ENCODE measurements around the gene EXOC4.

EXOC4 gene

GRCh38 chr7:133504825-133505224 is 251.9 kb downstream of the EXOC4 start:
- peak; percentile 24 for DNase-seq

GRCh38 chr7:133509822-133510221 is 256.9 kb downstream of the EXOC4 start:
- no peak for DNase-seq

DNA sequence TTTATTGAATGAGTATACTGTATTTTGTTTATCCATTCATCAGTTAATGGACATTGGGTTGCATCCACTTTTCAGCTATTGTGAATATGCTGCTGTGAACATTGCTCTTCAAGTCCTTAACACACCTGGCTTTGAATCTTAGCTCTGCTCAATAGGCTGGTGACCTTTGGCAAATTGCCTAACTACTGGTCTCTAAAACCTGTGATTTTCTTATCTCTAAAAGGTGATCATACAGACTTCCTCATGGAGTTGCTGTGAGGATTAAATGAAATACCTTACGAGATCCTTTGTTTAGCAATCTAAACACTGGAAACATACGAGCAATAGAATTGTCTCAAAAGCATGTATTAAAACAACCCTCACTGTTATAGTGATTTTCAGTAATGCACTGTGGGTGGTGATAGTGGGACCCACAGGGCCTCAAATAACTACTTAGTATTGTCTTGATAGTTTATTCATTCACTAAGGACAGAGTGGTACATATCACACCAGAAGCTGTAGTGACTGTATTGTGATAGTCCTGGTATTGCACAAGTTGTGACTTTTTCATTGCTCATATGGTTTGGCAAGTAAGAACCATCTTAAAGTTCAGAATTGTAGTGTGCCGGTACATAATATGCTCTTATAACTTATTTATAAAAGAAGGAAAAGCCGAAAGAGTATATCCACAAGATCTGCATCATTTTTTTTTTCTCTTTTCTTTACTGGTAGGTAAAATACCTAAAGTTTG is 257.6 kb downstream of the EXOC4 start:
- DNase-seq: peak; percentile 19

DNA sequence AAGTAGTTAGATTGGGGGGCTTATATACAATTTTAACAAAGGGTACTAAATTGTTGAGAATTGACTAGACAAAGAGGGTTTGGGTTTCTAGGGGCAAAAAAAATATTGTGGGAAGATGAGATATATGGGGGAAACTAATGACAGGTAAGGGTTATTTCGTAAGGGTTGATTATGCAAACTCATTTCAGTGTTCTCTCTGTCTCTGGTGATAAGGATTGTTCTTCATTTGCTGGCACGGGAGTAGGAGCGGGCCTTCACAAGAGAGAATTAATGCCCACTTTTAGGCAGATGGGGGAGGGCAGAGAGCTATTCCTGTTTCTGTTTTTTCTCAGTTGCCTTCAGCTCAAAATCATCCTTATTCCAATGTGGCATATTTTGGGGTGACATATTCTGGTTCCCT is 258.4 kb downstream of the EXOC4 start:
- no peak for DNase-seq

DNA sequence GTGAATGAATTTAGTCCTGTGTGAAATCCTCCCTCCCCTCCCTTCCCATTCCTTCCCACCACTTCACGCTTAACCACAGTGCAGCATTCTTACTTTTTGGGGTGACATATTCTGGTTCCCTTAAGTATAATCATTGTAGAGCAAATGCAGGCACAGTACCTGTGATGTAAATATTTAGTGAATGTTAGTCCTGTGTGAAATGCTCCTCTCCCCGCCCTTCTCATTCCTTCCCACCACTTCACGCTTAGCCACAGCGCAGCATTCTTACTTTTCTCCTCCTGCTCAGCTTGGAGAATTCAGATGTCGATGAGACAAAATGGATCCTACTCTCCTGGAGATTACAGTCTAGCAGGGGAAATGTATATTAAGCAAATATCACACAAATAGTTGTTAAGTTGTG is 258.8 kb downstream of the EXOC4 start:
- no peak for DNase-seq

DNA sequence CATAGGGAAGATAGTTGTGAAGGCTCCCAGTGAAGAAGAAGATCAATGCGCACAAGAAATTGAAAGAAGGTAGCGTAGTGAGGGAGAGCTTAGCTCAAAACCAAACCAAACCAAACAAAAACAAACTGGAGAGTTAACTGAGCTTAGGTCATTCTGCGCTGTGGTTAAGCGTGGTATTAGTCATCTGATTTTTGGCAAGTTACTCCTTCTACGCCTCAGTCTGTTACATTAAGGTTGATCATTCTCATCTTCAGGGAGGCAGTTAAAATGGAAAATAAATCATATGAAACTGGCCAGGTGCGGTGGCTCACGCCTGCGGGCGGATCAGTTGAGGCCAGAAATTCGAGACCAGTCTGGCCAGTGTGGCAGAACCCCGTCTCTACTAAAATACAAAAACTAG is 259.7 kb downstream of the EXOC4 start:
- DNase-seq: peak; percentile 83

DNA sequence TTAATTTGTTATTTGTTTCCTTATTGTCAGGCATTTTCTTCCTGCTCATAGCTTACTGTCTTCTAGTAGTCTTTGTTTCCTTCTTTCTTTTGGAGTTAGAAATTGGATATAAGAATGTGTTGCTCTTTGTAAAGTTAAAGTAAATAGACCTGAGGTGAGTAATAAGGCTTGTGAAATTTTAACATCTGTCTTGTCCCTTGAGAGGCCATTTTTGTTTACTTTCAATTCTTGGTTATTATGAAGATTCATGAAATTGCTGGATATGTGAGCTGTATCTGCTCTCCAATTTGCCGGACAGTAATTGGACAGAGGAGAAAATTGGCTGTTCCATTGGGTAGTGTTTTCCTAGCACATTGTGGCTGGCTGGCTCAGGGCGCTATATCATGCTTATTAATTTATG is 260.7 kb downstream of the EXOC4 start:
- DNase-seq: peak; percentile 84

DNA sequence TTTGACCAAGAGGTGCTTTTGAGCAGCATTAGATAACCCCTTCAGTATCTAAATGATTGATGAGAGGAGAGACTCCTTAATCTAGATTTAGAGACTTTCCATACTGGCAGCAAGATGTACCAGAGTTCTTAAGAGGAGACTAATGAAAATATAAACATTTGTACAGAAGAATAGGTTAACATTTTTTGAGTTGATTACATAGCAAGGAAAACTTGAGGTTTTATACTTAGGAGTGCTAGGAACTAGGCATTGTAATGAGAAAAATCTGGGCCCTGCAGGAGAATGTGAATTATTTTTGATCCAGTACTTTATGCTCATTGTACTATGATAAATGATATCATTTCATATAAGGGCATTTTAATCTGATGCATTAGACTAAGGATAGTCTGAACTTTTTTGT is 261.7 kb downstream of the EXOC4 start:
- DNase-seq: no peak

- DNase-seq: no peak
These were observed 264.9 kb downstream of the EXOC4 start for GRCh38 chr7:133517766-133518165.

DNA sequence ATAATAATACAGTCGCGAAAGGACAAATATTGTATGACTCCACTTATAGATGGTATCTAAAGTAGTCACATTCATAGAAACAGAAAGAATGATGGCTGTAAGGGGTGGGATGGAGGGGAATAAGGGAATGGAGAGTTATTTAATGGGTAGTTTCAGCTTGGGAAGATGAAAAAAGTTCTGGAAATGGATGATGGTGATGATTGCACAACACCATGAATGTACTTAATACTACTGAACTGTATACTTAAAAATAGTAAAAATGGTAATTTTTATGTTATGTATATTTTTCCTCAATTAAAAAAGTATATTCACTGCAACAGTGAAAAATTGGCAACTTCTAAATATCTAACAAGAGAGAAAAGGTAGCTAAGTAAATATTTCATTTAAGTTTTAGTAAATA is 265.8 kb downstream of the EXOC4 start:
- DNase-seq: no peak

DNA sequence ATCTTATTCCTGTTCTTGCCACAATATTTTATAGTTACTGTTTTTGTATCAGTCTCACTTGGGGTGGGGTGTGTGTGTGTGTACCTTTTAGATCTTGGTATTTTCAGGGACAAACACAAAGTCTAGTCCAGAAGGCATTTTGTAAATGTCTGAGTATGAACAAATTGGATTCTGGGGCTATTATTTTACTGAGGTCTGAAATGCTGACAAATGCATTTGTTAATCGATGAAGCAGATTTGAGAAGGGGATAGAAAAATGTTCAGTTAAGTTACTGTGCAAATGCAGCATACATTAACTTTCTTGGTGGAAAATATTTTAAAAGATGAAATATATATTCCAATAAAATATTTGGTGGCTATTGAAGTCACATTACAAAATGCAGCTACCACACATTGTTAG is 267.4 kb downstream of the EXOC4 start:
- DNase-seq: no peak

GRCh38 chr7:133522501-133522900 is 269.6 kb downstream of the EXOC4 start:
- no peak for DNase-seq

DNA sequence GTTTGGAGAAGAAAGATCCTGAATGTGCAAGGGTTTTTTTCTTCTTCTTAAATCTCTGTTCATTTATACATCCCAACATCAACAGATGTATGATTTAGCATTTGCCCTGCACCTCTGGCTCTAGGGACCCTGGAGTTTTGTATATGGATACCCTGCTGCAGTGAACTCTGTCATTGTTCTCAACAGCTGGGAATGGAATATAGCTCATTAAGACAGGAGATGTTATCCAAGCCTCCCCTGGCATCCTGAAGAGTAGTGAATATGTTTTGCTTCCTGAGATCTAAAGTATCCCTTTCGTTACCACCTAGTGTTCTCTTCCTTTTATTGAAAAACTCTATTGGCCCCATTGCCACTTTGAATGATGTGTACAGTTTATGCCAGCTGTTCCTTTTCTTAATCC is 275.9 kb downstream of the EXOC4 start:
- no peak for DNase-seq

DNA sequence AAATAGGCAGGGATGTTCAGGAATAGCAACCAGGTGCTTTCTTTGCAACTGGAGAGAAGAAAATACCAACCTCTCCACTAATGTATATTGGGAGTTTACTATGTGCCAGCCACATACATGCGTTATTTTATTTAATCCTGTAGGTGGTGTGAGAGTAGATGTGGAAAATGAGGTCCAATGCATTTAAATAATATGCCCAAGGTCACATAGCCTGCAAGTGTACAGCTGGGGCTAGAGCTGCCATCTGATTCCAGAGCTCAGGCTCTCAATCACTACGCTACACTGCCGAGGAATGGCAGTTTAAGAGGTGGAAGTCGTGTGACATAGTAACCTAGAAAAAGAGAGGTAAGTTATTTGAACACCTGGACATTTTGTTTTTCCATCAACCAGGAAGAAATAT is 277.0 kb downstream of the EXOC4 start:
- no peak for DNase-seq

GRCh38 chr7:133530682-133531081 is 277.8 kb downstream of the EXOC4 start:
- peak; percentile 7 for DNase-seq

DNA sequence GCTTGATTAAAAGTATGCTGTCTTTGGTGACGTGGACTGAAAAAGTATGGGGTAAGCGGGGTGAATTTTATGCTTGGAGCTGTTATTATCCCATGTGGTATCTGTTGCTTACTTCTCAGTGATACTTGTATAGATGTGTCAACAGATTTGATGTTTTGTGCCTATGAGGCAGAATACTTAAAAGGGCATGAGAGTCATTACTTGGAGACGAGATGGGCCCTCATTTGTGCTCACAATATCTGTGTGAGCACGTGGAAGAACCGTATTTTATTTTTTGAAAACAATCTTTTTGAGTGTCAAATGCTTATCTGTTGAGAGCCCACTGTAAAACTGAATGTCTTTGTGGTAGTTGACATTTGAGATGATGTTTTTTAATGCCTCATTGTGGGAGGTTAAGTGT is 281.9 kb downstream of the EXOC4 start:
- no peak for DNase-seq

GRCh38 chr7:133535308-133535707 is 282.4 kb downstream of the EXOC4 start:
- no peak for DNase-seq

GRCh38 chr7:133536450-133536849 is 283.6 kb downstream of the EXOC4 start:
- no peak for DNase-seq

- DNase-seq: no peak
These were observed 286.1 kb downstream of the EXOC4 start for GRCh38 chr7:133539016-133539415.

DNA sequence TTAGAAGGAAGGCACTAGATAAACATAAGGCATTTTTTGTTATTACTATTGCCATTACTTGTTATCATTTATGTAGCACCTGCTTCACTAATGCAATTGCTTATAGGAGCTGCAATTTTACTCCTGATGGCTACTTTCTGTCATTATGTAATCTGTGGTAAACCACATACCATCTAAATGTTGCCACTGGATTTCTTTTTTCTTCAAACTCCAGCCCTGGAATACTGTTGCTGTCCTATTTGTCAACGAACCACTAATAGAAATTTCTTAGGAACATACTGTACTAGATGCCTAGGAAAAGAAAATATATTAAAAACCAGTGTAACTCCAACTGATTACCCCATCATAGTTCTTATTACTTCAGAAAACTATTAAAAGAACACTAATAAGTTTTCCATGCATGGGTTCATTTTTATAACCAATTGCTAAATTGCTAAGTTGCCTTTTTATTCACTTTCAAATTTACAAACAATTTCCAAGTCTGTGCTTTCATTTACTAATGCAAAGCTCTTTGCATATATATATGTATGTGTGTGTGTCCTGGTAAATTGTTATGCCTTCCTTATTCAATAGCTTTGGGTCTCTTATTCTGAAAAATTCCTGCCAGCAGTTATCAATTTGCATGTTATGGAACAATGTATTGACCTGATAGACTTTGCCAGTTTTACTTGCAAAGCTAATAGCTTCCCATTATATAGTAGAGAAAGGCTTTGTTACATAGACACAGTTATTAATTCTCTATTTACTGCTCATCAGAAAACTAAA is 287.4 kb downstream of the EXOC4 start:
- no peak for DNase-seq

DNA sequence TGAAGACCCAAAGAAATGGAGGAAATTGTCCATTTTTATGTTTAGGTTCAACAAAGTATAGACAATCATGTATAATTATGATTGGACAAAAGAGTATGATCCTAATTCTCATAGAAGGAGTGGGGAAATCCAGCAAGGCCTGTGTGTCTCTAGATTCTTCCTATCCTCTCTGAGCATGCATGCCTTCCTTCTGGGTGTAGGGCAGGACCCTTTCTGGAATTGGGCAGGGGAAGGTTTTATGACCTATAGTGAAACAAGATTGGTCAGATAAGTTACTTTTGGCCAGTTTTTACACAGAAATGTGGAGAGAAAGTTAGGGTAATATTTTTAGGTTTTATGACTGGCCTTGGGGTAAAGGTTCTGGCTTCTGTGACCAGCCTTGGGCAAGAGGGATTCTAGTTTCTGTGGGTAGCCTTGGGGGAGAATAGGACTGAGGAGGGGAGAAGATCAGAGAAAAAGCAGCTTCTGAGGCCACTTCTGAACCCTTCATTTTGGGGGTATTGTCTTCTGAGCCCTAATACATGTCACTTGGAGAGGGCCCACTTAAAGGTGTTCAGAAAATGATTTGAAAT is 289.4 kb downstream of the EXOC4 start:
- DNase-seq: no peak

DNA sequence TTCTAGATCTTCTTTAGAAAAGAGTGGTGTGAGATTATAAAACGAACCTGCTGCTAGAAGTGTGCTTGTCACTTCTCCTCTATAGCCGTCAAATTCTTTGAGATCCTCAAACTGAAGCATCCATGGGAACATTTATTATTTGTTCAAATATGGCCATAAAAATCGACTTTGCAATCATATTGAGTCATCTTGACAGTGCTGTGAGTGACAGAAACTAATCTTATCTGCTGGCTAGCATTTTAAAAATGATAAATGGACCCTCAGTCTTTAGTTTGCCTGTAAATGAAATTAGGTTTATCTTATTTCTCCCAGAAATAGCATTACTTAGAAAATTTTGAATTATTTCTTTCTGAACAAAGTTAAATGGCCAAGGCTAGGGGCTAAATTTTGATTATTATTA is 290.8 kb downstream of the EXOC4 start:
- no peak for DNase-seq

- DNase-seq: peak; percentile 56
These were observed 292.7 kb downstream of the EXOC4 start for GRCh38 chr7:133545618-133546017.

DNA sequence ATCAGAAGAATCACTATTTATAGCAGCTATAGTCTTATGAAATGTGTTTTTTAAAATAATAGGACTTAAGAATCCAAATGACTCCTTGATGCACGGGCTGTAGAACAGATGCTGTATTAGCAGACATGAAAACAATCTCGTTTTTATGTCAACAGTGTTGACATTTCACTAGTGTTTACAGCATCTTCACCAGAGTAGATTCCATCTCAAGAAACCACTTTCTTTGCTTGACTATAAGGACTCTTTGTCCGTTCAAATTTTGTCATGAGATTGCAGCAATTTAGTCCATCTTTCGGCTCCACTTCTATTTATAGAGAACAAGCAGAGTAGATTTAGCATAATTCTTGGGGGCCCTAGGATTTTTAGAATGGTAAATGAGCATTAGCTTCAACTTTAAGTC is 295.1 kb downstream of the EXOC4 start:
- no peak for DNase-seq
